ENCODE results near the gene EIF4G1.

EIF4G1 gene

DNA sequence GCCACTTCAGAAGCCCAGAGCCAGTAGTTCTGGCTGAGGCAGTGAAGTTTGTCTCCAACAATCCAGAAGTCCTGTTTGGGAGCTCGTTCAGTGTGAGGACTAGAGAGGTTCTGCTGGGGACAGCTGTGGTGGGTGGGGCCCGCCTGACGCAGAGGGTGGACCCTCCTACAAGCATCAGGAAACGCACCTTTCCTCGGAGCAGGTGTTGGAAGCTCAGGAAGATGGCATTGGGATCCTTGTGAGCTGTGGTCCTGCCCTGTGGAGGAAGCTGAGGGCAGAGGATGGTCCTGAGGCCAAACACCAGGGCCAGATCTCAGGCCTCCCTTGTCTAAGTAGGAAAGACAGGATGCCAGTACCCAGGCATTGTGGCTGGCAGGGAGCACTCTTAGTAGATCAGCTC lies 58.5 kb downstream of the EIF4G1 start:
- no peak for DNase-seq (ENCODE audit: low spot score)
- TF ChIP-seq, protein P1, sequence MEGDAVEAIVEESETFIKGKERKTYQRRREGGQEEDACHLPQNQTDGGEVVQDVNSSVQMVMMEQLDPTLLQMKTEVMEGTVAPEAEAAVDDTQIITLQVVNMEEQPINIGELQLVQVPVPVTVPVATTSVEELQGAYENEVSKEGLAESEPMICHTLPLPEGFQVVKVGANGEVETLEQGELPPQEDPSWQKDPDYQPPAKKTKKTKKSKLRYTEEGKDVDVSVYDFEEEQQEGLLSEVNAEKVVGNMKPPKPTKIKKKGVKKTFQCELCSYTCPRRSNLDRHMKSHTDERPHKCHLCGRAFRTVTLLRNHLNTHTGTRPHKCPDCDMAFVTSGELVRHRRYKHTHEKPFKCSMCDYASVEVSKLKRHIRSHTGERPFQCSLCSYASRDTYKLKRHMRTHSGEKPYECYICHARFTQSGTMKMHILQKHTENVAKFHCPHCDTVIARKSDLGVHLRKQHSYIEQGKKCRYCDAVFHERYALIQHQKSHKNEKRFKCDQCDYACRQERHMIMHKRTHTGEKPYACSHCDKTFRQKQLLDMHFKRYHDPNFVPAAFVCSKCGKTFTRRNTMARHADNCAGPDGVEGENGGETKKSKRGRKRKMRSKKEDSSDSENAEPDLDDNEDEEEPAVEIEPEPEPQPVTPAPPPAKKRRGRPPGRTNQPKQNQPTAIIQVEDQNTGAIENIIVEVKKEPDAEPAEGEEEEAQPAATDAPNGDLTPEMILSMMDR (IDR thresholded peaks at IDR 0.05; ENCODE audit: extremely low read depth, missing control alignments), result no peak

DNA sequence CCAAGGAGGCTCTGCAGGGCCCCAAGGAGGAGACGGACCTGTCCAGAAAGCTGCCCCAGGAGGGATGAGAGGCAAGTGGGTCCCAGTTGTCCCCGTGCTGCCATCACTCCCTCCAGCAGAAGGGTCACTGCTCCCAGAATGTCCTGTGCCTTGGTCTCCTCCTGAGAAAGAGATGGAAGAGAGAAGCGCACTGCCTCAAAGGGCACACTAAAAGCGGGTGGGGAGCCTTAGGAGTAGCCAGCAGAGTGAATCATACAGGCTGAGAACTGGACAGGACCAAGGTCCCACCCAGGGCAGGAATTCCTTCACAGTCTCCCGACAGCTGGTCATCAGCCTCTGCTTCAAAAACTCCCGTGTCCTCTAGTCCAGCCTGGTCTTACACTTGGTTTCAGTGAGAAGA lies 59.0 kb downstream of the EIF4G1 start:
- TF ChIP-seq, protein P1 (IDR thresholded peaks at IDR 0.05; ENCODE audit: extremely low read depth, missing control alignments), result no peak
- no peak for DNase-seq (ENCODE audit: low spot score)

DNA sequence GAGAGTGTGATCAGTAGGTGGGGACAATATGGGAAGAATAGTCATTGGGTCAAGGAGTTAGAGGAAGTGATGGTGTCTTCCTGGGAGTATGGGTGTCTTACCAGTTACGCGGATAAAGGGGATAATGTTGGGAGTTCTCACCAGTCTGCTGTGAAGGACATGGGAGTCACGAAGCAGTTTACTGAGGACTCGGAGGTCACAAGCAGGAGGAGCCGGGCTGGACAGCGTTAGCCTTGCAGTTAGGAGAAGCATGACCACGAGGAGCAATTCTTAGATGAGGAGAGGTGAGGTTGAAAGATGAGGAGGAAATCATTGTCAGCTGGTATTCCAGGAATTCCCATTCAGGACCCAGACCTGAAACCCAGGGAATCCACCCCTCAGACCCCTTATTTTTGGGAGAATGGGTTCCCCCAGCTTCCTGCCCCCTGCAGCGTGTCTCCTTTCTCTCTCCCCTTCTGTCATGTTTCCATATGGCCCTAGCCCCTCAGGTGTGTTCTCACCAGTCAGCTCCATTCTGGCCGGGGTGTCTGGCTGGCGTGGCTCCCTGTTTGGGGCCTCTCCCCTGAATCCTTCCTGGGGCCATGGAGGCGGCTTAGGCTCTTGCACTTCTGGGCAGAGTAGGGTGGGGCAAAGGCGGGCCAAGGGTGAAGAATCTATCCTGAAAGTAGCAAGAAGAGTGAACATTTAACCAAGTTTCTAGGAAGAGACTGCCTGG lies 61.5 kb downstream of the EIF4G1 start:
- TF ChIP-seq, protein P1 (IDR thresholded peaks at IDR 0.05; ENCODE audit: extremely low read depth, missing control alignments), result no peak
- DNase-seq (ENCODE audit: low spot score), result no peak

DNA sequence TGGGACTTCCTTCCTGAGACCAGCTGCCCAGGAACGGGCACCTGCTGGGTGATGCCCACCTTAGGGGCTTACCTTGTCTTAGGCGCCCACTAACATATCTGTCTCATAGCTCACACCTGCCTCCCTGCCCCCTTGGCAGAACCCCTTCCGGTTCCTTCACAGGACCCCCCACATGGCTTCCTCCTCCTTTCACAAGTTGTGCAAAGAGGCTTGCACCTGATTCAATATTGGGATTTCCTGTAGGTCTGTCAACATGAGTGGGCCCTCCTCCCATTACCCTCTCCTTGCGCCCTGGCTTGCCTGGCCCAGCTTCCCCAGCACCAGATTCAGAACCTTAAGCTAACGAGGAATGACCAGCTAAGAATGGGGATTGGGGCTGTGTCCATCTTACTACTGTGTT lies 63.0 kb downstream of the EIF4G1 start:
- TF ChIP-seq, protein P1 (IDR thresholded peaks at IDR 0.05; ENCODE audit: extremely low read depth, missing control alignments), result no peak
- no peak for DNase-seq (ENCODE audit: low spot score)

DNA sequence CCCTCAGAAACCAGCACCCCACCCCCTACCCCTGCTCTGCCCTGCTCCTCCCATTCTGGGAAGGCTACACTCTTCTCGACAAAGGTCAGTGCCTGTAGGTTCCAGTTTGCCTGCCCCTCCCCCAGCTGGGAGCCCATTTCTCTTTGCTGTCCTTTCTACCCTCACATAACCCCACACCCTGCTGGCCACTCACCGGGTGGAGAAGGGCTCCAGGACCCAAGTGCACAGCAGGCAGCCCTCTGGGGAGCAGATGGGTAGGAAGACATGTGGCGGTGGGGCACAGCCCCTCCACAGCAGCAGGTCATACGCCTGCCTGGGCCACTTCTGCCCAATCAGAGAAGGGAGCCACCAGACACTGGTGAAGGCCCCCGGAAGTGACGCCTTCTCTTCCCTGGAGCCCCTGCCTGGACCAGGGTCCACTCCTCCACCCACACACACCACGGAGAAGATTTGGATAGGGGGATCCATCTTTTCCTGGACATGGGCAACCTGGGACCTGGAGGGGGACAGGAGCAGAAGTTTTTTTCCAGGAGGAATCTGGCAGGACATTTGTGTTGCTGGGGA lies 63.6 kb downstream of the EIF4G1 start, which contains the start of gene THPO:
THPO (minus strand) TSS at position 326 of the 564 bp plus-strand sequence. CDS start 1,948 bp downstream, outside the sequence.
- no peak for DNase-seq (ENCODE audit: low spot score)
- TF ChIP-seq, protein P1 (IDR thresholded peaks at IDR 0.05; ENCODE audit: extremely low read depth, missing control alignments), result no peak

DNA sequence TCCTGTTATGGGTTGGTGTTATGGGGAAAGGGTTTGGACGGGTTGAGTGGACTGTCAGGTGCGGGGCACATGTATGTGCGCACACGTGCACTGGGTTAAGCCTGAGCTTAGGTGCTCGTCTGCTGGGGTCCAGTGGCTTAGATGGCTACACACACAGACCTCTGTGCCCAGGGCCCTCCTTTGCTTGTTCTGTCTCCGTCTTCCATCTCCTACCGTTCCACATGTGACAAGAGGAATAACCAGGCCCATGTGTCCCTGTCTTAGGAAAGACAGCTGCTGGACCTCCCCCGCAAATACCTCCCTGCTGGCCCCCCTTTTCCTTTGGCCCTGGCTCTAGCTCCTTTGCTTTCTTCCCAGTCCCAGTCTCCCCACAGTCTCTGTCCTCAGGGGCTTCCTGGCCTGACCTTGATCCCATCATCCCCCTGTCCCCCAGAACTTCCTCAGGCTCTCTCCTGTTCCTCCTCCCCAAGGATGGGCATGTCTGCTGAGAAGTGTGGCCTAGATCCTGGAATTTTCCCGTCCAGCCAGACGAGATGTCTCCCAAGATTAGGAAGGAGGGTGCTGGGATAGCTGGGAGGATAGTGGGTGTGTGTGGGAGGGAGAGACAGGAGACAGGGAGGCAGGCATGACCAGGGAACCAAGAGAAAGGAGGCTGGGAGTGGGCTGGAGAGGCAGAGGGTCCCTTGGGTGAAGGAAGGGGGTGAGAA lies 64.4 kb downstream of the EIF4G1 start:
- TF ChIP-seq, protein P1 (IDR thresholded peaks at IDR 0.05; ENCODE audit: extremely low read depth, missing control alignments), result no peak
- no peak for DNase-seq (ENCODE audit: low spot score)

Measured in GM20000 (cell line).